Coronary artery (tissue), 2 donors: ENCODE data around the gene PRRX1.

Source experiments
- DNase-seq: peaks from one replicate; pipeline ENCODE4 v3.0.0-alpha.2; 2017; ENCODE audit warnings: low spot score
- H3K27ac ChIP-seq, 2 donors: fragments of 200-600 bp; sonication (generic); one replicate each; pipeline ENCODE4 v1.5.1; 2016 to 2019
- H3K4me3 ChIP-seq: fragments of 200-600 bp; sonication (generic); 2 replicates; pipeline ENCODE4 v1.5.1; 2016; ENCODE audit warnings: mild to moderate bottlenecking, moderate library complexity
- TF ChIP-seq, protein P1 (sequence below): fragments of 200-600 bp; sonication (generic); IDR thresholded peaks from one replicate; pipeline ENCODE4 v1.5.1; 2019; ENCODE audit warnings: antibody characterized with exemption

PRRX1 gene

DNA sequence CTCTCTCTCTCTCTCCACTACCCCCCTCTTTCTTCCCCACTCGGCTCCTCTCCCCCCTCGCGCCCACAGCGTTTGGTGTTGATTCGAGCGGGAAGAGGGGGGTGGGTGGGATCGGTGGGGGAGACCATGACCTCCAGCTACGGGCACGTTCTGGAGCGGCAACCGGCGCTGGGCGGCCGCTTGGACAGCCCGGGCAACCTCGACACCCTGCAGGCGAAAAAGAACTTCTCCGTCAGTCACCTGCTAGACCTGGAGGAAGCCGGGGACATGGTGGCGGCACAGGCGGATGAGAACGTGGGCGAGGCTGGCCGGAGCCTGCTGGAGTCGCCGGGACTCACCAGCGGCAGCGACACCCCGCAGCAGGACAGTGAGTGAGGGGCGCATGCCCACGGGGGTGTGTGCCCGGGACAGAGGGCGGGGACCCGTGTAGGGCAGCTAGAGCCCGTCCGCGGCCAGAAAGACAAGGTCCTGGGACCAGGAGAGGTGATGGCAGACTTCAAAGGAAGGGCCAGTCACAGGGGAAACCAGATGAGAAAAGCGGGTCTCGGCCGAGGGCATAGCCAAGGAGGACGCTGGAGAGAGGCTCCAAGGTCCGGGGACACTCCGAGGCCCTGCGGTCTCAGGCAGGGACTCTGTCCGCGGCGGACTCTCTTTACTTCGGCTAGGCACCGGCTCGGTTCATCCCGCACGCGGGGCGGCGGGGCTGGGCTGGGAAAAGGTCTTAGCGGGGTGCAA lies at the start of gene PRRX1:
Gene PRRX1, plus strand, starts transcription at position 39 of the 735 bp plus-strand sequence. Its CDS starts 88 bp downstream, at position 127.
- H3K27ac ChIP-seq: peak within 1 kb of the TSS; percentile 90 to 97
- no peak for DNase-seq
- H3K4me3 ChIP-seq: peak within 1 kb of the TSS; percentile 71
- TF ChIP-seq, protein P1, sequence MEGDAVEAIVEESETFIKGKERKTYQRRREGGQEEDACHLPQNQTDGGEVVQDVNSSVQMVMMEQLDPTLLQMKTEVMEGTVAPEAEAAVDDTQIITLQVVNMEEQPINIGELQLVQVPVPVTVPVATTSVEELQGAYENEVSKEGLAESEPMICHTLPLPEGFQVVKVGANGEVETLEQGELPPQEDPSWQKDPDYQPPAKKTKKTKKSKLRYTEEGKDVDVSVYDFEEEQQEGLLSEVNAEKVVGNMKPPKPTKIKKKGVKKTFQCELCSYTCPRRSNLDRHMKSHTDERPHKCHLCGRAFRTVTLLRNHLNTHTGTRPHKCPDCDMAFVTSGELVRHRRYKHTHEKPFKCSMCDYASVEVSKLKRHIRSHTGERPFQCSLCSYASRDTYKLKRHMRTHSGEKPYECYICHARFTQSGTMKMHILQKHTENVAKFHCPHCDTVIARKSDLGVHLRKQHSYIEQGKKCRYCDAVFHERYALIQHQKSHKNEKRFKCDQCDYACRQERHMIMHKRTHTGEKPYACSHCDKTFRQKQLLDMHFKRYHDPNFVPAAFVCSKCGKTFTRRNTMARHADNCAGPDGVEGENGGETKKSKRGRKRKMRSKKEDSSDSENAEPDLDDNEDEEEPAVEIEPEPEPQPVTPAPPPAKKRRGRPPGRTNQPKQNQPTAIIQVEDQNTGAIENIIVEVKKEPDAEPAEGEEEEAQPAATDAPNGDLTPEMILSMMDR: no peak

- TF ChIP-seq, protein P1: no peak
- Histone ChIP-seq H3K4me3 (no peak overlapping the region), H3K27ac (no peak overlapping the region)
- no peak for DNase-seq
Observed at GRCh38 chr1:170617591-170618330, 46.2 kb upstream of the PRRX1 start.

DNA sequence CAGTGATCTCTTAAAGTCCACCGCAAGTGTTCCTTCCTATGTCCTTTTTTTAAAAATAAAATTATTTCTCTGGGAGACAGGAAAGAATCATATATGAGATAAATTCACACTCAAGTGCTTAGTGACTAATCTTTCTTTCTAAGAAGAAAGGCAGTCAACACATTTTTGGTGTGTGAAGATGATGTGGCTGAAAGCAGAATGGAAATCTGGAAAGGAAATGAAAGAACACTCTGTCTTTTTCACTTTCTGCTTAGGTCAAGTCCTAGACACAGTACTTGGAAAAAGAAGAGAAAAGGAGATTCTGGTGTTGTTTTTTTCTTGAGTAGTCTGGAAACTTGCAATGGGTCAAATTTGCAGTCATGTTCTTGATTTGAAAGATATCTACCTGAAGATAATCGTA lies 45.5 kb upstream of the PRRX1 start:
- TF ChIP-seq, protein P1: no peak
- no peak overlapping the region for H3K27ac ChIP-seq
- DNase-seq: no peak

GRCh38 chr1:170619241-170620028 lies 44.5 kb upstream of the PRRX1 start:
- TF ChIP-seq, protein P1: no peak
- H3K27ac ChIP-seq: no peak overlapping the region
- no peak for DNase-seq
- no peak overlapping the region for H3K4me3 ChIP-seq

More for the DNA sequence above, 45.5 kb upstream of the PRRX1 start:
- no peak overlapping the region for H3K4me3 ChIP-seq

DNA sequence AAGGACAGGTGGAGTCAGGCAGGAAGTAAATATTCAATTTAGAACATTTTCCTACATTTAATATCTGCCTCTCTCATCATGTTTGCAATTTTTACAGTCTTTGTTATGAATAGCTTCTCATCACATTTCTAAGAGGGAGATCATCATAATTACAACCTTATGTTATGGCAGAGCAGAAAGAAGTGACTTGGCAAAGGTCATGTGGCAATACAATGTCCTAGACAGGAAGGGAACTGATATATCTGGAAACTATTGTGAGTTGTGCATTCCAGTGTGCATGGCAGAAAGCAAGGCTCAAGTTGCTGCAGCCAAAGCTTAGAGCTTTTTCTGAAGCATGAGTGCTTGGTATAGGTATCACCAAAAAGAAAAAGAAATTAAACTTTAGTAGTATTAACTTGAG lies 43.8 kb upstream of the PRRX1 start:
- H3K4me3 ChIP-seq: no peak overlapping the region
- TF ChIP-seq, protein P1: no peak
- no peak overlapping the region for H3K27ac ChIP-seq
- no peak for DNase-seq

DNA sequence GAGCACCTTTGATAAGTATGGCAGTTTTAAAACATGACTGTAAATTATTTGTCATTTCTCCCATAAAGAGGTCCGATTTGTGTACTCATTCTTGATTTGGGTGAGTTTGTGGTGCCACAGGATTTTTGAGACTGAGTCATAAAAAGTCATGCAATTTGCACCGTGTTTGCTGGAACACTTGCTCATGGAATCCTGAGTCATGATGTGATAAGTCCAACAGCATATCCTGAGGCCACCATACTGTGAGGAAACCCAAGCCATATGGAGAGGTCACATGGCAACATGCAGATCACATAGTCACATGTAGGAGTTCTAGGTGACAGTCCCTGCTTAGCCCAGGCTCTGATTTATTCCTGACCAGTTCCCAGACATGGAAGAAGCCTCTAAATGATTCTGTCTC lies 40.8 kb upstream of the PRRX1 start:
- no peak overlapping the region for H3K27ac ChIP-seq
- TF ChIP-seq, protein P1: no peak

More for the DNA sequence above, 40.8 kb upstream of the PRRX1 start:
- no peak overlapping the region for H3K4me3 ChIP-seq
- no peak for DNase-seq
